A549 (cell line): ENCODE measurements around the gene ATP7B. TPM values are rescaled to one million over a fixed set of nuclear protein-coding genes. Genes with fewer than 3 reads are reported as not detected.
"Not testable (repeated sequence)": the region's sequence is repeated elsewhere in the genome, so short reads cannot be mapped to it uniquely, and the experiment has no call there.

Experiments
- ATAC-seq, 2 experiments: fragments of 200-7000 bp in 1 of 2; fragments of >200 bp in 1 of 2; cut with Nextera tagmentation in 1 of 2; cut with Tn5 transposase in 1 of 2; 3 replicates each; pipeline versions ENCODE4 v1.8.0 to v1.9.1; 2018 to 2020; ENCODE audit warnings: mild to moderate bottlenecking in 1 of 2, moderate library complexity in 1 of 2
- CTCF ChIA-PET: fragments of 300-600 bp; sonication (Branson Sonifier 250); formaldehyde crosslinking; extraction: SDS; loops from one replicate; lab custom pipeline; 2021; ENCODE audit warnings: antibody characterized with exemption, inconsistent platforms; lab: Yijun Ruan, JAX
- POLR2A ChIA-PET: fragments of 350-600 bp; formaldehyde crosslinking; extraction: SDS; loops from one replicate; lab custom pipeline; 2021; ENCODE audit warnings: antibody characterized with exemption, inconsistent platforms; lab: Yijun Ruan, JAX
- DNase-seq, 2 experiments: peaks; one replicate each; pipeline versions ENCODE4 v3.0.0 to v3.0.0-alpha.2; 2011 to 2016; ENCODE audit warnings: low read depth in 1 of 2, low spot score in 1 of 2
- FAIRE-seq: peaks from 2 replicates; lab custom pipeline; 2011; peaks lifted over from hg19 to GRCh38; lab: Jason Lieb, UNC
- H3K27ac ChIP-seq, 2 experiments: fragments of >200 bp; sonication (Bioruptor Twin); formaldehyde crosslinking; 3 replicates each; pipeline ENCODE4 v1.5.1; 2016 to 2017
- H3K4me1 ChIP-seq: fragments of >200 bp; sonication (Bioruptor Twin); formaldehyde crosslinking; 3 replicates; pipeline ENCODE4 v1.6.1; 2016
- H3K4me2 ChIP-seq: fragments of >200 bp; sonication (Bioruptor Twin); formaldehyde crosslinking; 3 replicates; pipeline ENCODE4 v1.6.1; 2016
- H3K4me3 ChIP-seq: fragments of >200 bp; sonication (Bioruptor Twin); formaldehyde crosslinking; 3 replicates; pipeline ENCODE4 v1.5.1; 2016
- H3K9me3 ChIP-seq: fragments of >200 bp; sonication (Bioruptor Twin); formaldehyde crosslinking; 3 replicates; pipeline ENCODE4 v1.6.1; 2016
- CBX2 ChIP-seq: fragments of 200-600 bp; sonication (generic); IDR thresholded peaks from 2 replicates; pipeline ENCODE4 v1.6.1; 2016; ENCODE audit warnings: low read depth, mild to moderate bottlenecking, borderline replicate concordance
- CEBPB ChIP-seq, 2 experiments: fragments of >200 bp in 1 of 2; sonication (Bioruptor Twin) in 1 of 2; formaldehyde crosslinking in 1 of 2; IDR thresholded peaks; 2 replicates each; pipeline ENCODE4 v1.6.1; 2012 to 2016
- EHF ChIP-seq: fragments of 250-450 bp; sonication (Bioruptor Pico); IDR thresholded peaks from 2 replicates; pipeline ENCODE4 v1.5.0; 2020; ENCODE audit warnings: mild to moderate bottlenecking
- ELK1 ChIP-seq: fragments of 150-350 bp; IDR thresholded peaks from 2 replicates; pipeline ENCODE4 v1.6.1; 2014; ENCODE audit warnings: low read depth, mild to moderate bottlenecking, low read length
- FOSB ChIP-seq: fragments of 250-450 bp; sonication (Bioruptor Pico); IDR thresholded peaks from 2 replicates; pipeline ENCODE4 v1.5.0; 2020; ENCODE audit warnings: mild to moderate bottlenecking, moderate library complexity
- FOSL2 ChIP-seq, 2 experiments: fragments of 450-650 bp in 1 of 2; fragments of >200 bp in 1 of 2; sonication (Bioruptor Twin) in 1 of 2; formaldehyde crosslinking; IDR thresholded peaks; 2 replicates each; pipeline versions ENCODE4 v1.5.0 to v1.6.1; 2016 to 2020; ENCODE audit warnings: mild to moderate bottlenecking in 1 of 2, moderate library complexity in 1 of 2
- FOXS1 ChIP-seq: fragments of 250-450 bp; sonication (Bioruptor Pico); IDR thresholded peaks from 2 replicates; pipeline ENCODE4 v1.5.0; 2020; ENCODE audit warnings: mild to moderate bottlenecking, moderate library complexity
- HEYL ChIP-seq: fragments of 250-450 bp; sonication (Bioruptor Pico); IDR thresholded peaks from 2 replicates; pipeline ENCODE4 v1.8.0; 2021; ENCODE audit warnings: mild to moderate bottlenecking, moderate library complexity
- HMGXB4 ChIP-seq: fragments of 250-450 bp; sonication (Bioruptor Pico); IDR thresholded peaks from 2 replicates; pipeline ENCODE4 v1.5.0; 2021; ENCODE audit warnings: mild to moderate bottlenecking, moderate library complexity, borderline replicate concordance
- HOXA7 ChIP-seq: fragments of 250-450 bp; sonication (Bioruptor Pico); IDR thresholded peaks from 2 replicates; pipeline ENCODE4 v1.5.0; 2020; ENCODE audit warnings: mild to moderate bottlenecking, moderate library complexity
- HOXB13 ChIP-seq: fragments of 250-450 bp; sonication (Bioruptor Pico); IDR thresholded peaks from 2 replicates; pipeline ENCODE4 v1.5.0; 2020; ENCODE audit warnings: low read depth, mild to moderate bottlenecking, moderate library complexity
- JUN ChIP-seq, 2 experiments: fragments of >200 bp; sonication (Bioruptor Twin); formaldehyde crosslinking; IDR thresholded peaks; 2 replicates in 1 of 2; 3 replicates in 1 of 2; pipeline ENCODE4 v1.6.1; 2016 to 2017
- KDM1A ChIP-seq: fragments of 200-600 bp; sonication (generic); IDR thresholded peaks from 2 replicates; pipeline ENCODE4 v1.6.1; 2016; ENCODE audit warnings: low read depth, mild to moderate bottlenecking
- KDM5A ChIP-seq: fragments of 200-600 bp; sonication (generic); IDR thresholded peaks from 2 replicates; pipeline ENCODE4 v1.6.1; 2016; ENCODE audit warnings: antibody characterized with exemption, mild to moderate bottlenecking
- MAFK ChIP-seq: fragments of 450-650 bp; IDR thresholded peaks from 2 replicates; pipeline ENCODE4 v1.6.1; 2014; ENCODE audit not compliant: partially characterized antibody
- MAZ ChIP-seq: fragments of 150-350 bp; IDR thresholded peaks from 2 replicates; pipeline ENCODE4 v1.6.1; 2014; ENCODE audit warnings: antibody characterized with exemption, low read depth, low read length, borderline replicate concordance
- PHF8 ChIP-seq: fragments of 200-600 bp; sonication (generic); IDR thresholded peaks from 2 replicates; pipeline ENCODE4 v1.6.1; 2016; ENCODE audit warnings: low read depth, mild to moderate bottlenecking, antibody characterized with exemption, moderate library complexity, borderline replicate concordance
- RARB ChIP-seq: fragments of 250-450 bp; sonication (Bioruptor Pico); IDR thresholded peaks from 2 replicates; pipeline ENCODE4 v1.8.0; 2021; ENCODE audit warnings: mild to moderate bottlenecking, moderate library complexity
- RFX5 ChIP-seq: fragments of 450-650 bp; IDR thresholded peaks from 2 replicates; pipeline ENCODE4 v1.7.1; 2014; ENCODE audit warnings: antibody characterized with exemption, mild to moderate bottlenecking, moderate library complexity
- SREBF2 ChIP-seq: fragments of 450-650 bp; IDR thresholded peaks from 2 replicates; pipeline ENCODE4 v1.6.1; 2014; ENCODE audit warnings: mild to moderate bottlenecking, moderate library complexity
- ZC3H11A ChIP-seq: fragments of 450-650 bp; IDR thresholded peaks from 2 replicates; pipeline ENCODE4 v1.6.1; 2014; ENCODE audit warnings: antibody characterized with exemption, mild to moderate bottlenecking
- WGBS: methylation state at CpG from one replicate; pipeline ENCODE4 v1.1.6; 2017; ENCODE audit errors: missing lambda C conversion rate; 5-methylcytosine and 5-hydroxymethylcytosine counted together
- polyA plus RNA-seq, 4 experiments: library from polyadenylated mRNA; depleted of rRNA in 3 of 4; stranded (reverse); fragments of >200 nt; fragmentation: RNase III in 1 of 4; extraction: RNeasy Plus Mini Kit Qiagen cat#74134 plus additional on column Dnase treatment in 1 of 4; gene quantifications; 2 replicates in 3 of 4; 3 replicates in 1 of 4; pipeline ENCODE4 v1.2.3, GENCODE V29; 2011 to 2017
- TF ChIP-seq, protein P1 (sequence below): IDR thresholded peaks from 2 replicates; pipeline ENCODE4 v1.6.1; 2012; ENCODE audit warnings: low read depth, borderline replicate concordance
- TF ChIP-seq, protein P2 (sequence below): fragments of 450-650 bp; IDR thresholded peaks from 2 replicates; pipeline ENCODE4 v1.6.1; 2014; ENCODE audit warnings: antibody characterized with exemption

The ATP7B gene
- polyA plus RNA-seq, 2 of the 4 experiments (the other 2 are of a cell fraction) = 2.8 to 3.9 TPM

DNA sequence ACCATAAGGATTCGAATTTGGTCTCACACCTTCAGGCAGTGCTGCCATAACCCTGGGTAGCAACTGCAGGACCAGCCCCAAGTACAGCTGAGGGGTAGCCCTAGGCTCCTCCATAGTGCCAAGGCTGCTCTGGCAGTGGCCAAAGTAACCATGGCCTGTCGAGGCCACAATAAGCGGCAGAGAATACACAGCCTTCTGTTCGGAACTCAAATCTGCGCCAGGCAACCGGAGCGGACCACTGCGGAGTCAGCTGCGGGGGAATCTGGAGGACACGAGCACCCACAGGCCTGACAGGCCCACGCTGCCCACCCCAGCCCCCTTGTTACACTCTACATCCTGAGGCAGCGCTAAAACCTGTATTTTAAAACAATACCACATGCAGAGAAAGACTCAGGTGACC lies 100.7 kb downstream of the ATP7B start (continued):
- TF ChIP-seq RARB (CRISPR knock-in tag) (no peak), MAFK (no peak), ZC3H11A (no peak)
- TF ChIP-seq, all 56 proteins: peak for 0

DNA sequence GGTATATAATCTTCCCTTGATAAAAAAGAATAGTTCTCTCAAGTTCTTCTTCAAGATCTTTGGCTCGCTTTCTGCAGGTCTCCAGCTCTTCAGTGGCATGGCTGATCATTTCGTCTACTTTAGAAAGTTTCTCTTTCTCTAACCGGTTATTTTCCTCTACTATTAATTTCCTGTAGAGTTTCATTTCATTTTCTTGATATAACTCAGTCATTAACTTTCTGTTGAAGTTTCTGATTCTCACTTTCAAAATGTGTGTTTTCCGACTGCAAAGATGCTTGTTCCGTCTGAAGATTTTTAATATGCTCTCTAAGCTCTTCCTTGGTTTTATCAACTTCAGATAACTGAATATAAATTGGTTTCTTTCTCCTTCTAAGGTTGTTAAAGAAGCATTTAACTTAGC lies 102.0 kb downstream of the ATP7B start:
- CTCF ChIA-PET = interaction anchor here (1.5 kb wide), 1 partner anchor 94 kb away, joined by 4 read pairs; no protein-coding TSS in a partner anchor
- H3K4me3 ChIP-seq, H3K9me3 ChIP-seq, POLR2A ChIA-PET, H3K4me2 ChIP-seq, ATAC-seq, DNase-seq, H3K4me1 ChIP-seq, H3K27ac ChIP-seq, FAIRE-seq: not testable (repeated sequence)
- WGBS = 64% methylated on average over 5 of the region's 5 CpGs

- ATAC-seq (no peak), DNase-seq (no peak), FAIRE-seq (no peak)
- no peaks in the 10 kb centered on the region for H3K9me3 ChIP-seq
- TF ChIP-seq PHF8 = no peak
- H3K4me2 ChIP-seq = no peak overlapping the region
- WGBS = 55% methylated on average over 8 of the region's 8 CpGs
- H3K4me1 ChIP-seq = no peaks in the 10 kb centered on the region
- CTCF ChIA-PET = interaction anchor here (1.1 kb wide), 1 partner anchor 10 kb away, joined by 4 read pairs; no protein-coding TSS in a partner anchor
- POLR2A ChIA-PET = no interaction called here
- H3K4me3 ChIP-seq = no peak overlapping the region
- no peak overlapping the region for H3K27ac ChIP-seq
These were observed 104.1 kb downstream of the ATP7B start for GRCh38 chr13:51907040-51907732.

- CTCF ChIA-PET = interaction anchor here (1.1 kb wide), 1 partner anchor 10 kb away, joined by 4 read pairs; no protein-coding TSS in a partner anchor
These were observed 104.7 kb downstream of the ATP7B start for GRCh38 chr13:51906581-51906980.

More at GRCh38 chr13:51906581-51906980, 104.7 kb downstream of the ATP7B start:
- H3K4me2 ChIP-seq = no peak overlapping the region
- no peak for FAIRE-seq
- TF ChIP-seq CEBPB (IDR thresholded peaks at IDR 0.05) (no peak), HMGXB4 (no peak), KDM1A (no peak), FOSB (no peak), HOXB13 (no peak), JUN (IDR thresholded peaks at IDR 0.05) (no peak), RARB (CRISPR knock-in tag) (no peak), HOXA7 (CRISPR knock-in tag) (no peak), FOXS1 (CRISPR knock-in tag) (no peak), EHF (CRISPR knock-in tag) (no peak), HEYL (no peak), KDM5A (no peak), ELK1 (no peak), RFX5 (no peak), FOSL2 (IDR thresholded peaks at IDR 0.05) (no peak), FOSL2 (CRISPR knock-in tag; IDR thresholded peaks at IDR 0.05) (no peak), SREBF2 (no peak), CBX2 (no peak), MAZ (no peak)
- TF ChIP-seq, protein P1, sequence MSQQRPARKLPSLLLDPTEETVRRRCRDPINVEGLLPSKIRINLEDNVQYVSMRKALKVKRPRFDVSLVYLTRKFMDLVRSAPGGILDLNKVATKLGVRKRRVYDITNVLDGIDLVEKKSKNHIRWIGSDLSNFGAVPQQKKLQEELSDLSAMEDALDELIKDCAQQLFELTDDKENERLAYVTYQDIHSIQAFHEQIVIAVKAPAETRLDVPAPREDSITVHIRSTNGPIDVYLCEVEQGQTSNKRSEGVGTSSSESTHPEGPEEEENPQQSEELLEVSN = no peak
- TF ChIP-seq, protein P2, sequence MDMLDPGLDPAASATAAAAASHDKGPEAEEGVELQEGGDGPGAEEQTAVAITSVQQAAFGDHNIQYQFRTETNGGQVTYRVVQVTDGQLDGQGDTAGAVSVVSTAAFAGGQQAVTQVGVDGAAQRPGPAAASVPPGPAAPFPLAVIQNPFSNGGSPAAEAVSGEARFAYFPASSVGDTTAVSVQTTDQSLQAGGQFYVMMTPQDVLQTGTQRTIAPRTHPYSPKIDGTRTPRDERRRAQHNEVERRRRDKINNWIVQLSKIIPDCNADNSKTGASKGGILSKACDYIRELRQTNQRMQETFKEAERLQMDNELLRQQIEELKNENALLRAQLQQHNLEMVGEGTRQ = no peak
- TF ChIP-seq, all 56 proteins: peak for 0
- no peak for DNase-seq
- H3K9me3 ChIP-seq = no peaks in the 10 kb centered on the region
- no peak overlapping the region for H3K4me3 ChIP-seq
- no peak for ATAC-seq
- 25% methylated on average over 3 of the region's 3 CpGs for WGBS
- H3K4me1 ChIP-seq = no peaks in the 10 kb centered on the region
- H3K27ac ChIP-seq = no peak overlapping the region
- POLR2A ChIA-PET = no interaction called here
